ENCODE results near the gene CDK2AP2.
"Not testable (repeated sequence)": the region's sequence is repeated elsewhere in the genome, so short reads cannot be mapped to it uniquely, and the experiment has no call there.

The CDK2AP2 gene

DNA sequence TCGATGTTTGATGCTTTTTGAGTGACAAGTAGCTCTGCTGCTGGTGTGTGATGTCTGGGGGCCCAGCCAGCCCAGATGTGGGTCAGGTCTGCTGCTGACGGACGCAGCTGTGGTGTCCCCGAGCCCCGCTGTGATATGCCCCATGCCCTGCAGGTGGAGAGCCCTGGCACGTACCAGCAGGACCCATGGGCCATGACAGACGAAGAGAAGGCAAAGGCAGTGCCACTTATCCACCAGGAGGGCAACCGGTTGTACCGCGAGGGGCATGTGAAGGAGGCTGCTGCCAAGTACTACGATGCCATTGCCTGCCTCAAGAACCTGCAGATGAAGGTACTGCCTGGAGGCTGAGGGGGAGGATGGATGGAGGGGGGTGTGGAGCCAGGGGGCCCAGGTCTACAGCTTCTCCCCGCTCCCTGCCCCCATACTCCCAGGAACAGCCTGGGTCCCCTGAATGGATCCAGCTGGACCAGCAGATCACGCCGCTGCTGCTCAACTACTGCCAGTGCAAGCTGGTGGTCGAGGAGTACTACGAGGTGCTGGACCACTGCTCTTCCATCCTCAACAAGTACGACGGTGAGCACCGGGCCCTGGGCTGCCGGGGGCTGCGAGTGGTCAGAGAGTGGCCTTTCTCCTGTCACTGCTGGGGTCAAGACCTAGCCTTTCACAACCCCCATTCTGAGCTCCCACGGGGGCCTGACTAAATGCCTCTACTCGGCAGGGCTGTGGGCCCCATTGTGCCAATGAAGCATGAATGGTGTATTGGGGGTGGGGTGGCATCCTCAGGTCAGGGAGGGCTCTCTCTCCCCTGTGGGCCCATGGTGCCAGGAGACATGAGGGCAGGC, 17.9 kb downstream of the CDK2AP2 start:
- no peak for DNase-seq

DNA sequence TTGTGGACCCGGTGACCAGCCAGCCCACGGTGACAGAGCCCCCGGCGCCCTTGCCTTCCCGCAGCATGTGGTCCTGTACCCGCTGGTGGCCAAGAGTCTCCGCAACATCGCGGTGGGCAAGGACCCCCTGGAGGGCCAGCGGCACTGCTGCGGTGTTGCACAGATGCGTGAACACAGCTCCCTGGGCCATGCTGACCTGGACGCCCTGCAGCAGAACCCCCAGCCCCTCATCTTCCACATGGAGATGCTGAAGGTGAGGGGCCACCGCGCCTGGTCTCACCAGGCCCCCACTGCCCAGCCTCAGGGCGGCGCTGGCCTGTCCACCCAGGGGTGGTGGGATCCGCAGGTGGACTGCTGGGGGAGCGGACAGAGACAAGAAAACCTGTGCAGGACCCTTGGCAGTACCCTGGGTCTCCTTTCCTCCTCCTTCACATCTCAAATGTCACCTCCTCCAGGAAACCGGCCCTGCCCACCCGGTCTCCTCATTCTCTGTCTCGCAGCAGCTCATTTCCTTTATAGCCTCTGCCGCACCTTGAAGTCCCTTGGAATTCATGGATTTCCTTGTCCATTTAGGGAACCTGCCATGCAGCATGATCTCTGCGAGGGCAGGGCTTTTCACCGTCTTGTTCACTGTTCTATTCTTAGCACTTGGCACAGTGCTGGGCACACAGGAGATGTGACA, 18.6 kb downstream of the CDK2AP2 start:
- DNase-seq = no peak

DNA sequence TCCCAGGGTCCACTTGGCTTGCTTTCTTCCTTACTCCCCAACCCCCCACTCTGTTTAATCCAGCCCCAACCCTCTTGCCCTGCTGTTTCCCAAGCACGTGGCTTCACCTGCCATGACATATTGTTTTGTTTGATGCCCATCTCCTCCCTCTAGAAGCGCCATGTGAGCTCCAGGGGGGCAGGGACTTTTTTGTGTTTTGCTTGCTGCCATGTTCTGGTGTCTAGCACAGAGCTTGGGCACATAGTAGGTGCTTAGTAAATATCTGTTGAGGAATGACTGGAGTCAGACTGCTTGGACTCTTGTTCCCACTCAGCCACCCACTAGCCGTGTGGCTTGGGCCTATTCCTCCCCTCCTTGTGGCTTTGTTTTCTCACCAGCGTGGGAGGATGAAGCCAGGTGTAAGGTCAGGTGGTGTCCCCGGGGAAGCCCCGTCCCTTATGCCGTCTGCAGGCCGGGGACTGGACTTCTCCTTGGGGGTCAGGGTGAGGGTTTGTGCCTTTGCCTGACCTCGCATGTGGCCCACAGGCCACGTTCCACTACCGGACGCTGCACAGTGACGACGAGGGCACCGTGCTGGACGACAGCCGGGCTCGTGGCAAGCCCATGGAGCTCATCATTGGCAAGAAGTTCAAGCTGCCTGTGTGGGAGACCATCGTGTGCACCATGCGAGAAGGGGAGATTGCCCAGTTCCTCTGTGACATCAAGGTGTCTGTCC, 21.3 kb downstream of the CDK2AP2 start:
- DNase-seq = no peak

DNA sequence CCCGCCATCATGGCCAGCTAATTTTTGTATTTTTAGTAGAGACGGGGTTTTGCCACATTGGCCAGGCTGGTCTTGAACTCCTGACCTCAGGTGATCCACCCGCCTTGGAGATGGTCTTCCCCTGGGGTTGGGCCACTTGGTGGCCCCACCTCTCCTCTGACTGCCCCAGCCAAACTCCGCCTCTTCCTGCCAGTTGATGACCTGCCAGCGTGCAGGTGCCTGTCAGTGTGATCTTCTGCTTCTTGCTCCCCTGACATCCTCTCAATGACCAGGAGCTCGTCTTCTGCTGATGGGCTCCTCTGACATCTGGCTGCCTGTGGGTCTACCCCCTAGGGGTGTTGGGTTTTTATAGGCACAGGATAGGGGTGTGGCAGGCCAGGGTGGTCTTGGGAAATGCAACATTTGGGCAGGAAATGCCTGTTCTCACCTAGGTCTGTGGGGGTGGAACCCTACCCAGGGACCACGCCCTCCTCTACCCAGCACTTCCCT, 22.0 kb downstream of the CDK2AP2 start:
- DNase-seq = not testable (repeated sequence)

DNA sequence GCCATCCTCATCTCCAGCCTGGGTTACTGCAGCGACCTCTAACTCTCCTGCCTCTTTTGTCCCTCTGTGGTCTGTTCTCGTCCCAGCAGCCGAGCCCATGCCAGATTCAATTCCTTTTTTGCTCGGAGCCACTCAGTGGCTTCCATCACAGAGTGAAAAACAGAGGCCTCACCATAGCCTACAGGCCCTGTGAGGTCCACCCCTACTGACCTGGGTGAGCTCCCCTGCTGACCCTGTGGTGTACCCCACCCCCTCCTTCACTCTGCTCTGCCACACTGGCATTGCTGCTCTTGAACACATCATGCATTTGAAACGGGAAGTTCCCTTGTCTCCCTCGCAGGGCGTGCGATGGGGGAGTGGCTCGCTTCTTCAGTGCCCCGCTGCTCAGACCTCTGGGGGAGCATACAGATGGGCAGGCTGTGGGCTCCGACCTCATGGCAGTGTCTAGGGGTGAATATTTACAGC, 23.1 kb downstream of the CDK2AP2 start:
- DNase-seq = no peak

DNA sequence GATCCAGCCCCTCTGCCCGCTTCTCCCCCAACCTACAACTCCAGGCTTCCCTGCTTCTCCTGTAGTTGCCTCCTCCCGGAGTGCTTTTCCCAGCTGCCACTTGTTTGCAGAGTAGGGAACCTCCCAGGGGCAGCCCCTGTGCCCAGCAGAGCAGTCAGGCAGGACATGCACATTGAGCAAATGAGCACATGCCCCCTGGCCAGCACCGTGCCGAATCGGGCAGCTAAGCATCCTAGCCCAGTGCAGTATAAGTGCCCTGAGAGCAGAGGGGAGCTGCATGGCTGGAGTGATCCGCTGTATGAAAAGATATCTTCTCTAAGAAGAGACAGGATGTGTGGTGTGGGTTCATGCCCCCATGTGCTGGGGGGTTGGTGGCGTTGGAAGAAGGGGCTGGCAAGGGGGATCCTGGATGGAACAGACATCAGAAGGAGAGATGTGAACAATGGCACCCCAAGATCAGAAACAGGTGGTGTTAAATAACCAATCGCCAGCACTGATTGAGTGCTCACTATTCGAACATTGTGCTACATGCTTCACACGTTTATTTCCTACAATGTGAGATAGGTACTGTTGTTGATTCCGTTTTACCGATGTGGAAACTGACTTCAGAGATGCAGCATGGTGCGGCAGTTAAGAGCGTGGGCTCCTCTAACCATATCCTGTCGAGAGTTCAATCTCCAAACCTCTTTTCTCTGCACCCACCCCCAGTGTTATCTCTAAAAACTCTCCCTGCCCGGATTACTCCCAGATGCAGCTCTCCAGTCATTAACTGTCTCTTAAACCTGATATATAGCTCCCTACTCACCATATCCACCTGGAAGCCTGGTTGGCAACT, 23.9 kb downstream of the CDK2AP2 start:
- no peak for DNase-seq

DNA sequence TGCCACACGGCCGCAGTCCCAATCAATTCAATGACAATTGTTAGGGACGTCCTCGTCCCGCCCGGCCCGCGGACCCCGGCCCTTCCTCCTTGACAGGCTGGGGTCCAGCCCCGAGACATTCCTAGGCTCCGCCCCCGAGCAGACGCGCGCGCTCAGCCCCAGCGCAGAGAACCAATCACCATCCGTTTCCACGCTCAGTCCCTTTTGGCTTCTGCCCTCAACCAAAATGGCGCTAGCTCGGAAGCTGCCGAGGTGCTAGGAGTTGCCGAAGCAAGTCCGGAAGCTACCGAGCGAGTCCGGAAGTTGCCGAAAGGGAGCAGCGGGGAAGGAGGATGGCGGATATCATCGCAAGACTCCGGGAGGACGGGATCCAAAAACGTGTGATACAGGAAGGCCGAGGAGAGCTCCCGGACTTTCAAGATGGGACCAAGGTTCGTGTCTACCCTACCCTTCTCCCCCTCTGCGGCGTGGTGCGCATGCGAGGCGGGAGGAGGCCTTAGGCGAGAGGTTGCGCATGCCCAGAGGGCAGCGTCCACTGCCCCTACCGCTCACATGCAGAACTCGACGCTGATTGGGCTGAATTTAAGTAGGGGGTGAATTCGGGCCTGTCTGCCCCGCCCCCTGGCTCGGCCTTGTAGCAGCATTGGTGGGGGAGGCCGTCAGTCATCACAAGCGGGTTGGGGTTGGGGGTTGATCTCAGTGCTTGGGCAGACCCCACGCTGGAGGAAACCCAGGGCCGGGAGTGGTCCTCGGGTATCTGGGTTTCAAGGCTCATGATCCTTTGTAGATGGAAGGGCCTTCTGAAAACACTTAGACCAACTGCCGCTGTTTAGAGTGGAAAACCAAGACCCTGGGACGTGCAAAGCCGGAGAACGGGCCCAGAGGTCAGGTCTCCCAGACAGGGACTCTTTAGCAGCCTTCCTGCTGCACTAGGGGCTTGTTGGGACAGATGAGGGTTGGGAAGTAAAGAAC, 24.8 kb downstream of the CDK2AP2 start, which contains the start of gene AIP:
Gene AIP (plus strand): TSS at position 200 of the 972 bp plus-strand sequence. CDS start 133 bp downstream, at position 333.
- peak; percentile 99 for DNase-seq

DNA sequence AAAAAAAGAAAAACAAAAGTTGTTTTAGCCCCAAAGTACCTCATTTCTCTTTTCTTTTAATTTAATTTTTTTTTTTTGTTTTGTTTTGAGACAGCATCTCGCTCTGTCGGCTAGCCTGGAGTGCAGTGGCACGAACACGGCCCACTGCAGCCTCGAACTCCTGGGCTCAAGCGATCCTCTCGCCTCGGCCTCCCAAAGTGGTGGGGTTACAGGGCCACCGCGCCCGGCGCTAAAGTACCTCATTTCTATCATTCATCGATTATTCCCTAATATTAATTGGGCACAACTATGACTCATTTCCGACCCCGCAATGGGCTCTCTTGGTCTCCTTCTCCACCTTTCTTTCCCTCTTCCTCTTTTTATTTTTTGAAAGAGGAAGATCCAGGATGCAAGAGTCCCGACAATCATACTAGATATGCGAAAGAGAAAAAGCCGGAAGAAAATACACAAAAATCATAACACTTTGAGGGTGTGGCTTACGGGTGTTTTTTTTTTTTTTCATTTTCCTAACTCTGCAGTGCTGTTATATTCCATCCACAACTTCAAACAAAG, 25.6 kb downstream of the CDK2AP2 start:
- no peak for DNase-seq

DNA sequence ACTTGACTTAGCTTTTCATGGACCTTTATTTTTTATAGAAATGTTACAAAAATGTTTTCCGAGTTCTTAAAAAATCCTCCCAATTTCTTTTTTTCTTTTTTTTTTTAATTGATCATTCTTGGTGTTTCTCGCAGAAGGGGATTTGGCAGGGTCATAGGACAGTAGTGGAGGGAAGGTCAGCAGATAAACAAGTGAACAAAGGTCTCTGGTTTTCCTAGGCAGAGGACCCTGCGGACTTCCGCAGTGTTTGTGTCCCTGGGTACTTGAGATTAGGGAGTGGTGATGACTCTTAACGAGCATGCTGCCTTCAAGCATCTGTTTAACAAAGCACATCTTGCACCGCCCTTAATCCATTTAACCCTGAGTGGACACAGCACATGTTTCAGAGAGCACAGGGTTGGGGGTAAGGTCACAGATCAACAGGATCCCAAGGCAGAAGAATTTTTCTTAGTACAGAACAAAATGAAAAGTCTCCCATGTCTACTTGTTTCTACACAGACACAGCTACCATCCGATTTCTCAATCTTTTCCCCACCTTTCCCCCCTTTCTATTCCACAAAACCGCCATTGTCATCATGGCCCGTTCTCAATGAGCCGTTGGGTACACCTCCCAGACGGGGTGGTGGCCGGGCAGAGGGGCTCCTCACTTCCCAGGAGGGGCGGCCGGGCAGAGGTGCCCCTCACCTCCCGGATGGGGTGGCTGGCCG, 30.5 kb downstream of the CDK2AP2 start:
- not testable (repeated sequence) for DNase-seq

DNA sequence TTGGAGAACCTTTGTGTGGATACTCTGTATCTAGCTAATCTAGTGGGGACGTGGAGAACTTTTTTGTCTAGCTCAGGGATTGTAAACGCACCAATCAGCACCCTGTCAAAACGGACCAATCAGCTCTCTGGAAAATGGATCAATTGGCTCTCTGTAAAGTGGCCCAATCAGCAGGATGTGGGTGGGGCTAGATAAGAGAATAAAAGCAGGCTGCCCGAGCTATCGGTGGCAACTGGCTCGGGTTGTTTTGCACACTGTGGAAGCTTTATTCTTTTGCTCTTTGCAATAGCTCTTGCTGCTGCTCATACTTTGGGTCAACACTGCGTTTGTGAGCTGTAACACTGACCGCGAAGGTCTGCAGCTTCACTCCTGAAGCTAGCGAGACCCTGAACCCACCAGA, 31.3 kb downstream of the CDK2AP2 start:
- DNase-seq = not testable (repeated sequence)

DNA sequence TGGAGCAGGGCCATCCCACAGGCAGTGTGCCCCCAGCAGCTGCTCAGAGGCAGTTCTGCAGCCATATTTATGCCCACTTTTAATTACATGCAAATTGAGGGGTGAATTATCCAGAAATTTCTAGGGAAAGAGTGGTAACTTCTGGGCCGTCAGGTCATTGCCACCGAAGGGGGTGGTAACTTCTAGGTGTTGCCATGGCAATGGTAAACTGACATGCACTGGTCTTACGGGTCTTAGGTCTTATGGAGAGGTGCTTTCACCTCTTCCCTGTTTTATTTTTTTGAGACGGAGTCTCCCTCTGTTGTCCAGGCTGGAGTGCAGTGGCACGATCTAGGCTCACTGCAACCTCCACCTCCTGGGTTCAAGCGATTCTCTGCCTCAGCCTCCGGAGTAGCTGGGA, 35.1 kb downstream of the CDK2AP2 start:
- no peak for DNase-seq

DNA sequence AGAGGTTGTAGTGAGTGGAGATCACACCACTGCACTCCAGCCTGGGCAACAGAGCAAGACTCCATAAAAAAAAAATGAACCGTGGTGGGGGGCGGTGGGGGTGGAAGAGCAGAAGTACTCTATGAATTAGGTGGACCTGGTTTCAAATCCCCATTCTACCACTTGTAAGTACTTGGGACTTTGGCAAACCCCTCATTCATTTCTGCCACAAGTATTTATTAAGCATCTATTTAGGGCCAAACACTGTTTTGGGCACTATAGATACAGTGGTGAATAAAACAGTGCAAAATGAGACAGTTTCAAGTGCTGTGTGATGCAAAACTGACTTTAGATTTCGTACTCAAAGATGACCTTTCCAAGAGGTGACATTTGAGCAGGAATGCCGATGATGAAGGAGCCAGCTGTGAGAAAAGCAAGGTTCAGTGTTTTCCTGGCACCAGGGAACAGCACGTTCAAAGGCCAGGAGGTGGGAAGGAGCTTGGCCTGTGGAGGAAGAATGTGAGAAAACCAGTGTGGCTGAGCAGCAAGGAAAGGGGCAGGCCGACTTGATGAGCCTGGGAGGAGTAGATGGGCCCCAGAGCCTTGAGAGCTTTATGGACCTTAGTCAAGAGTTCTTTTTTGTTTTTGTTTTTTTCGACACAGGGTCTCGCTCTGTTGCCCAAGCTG, 37.5 kb downstream of the CDK2AP2 start:
- no peak for DNase-seq

DNA sequence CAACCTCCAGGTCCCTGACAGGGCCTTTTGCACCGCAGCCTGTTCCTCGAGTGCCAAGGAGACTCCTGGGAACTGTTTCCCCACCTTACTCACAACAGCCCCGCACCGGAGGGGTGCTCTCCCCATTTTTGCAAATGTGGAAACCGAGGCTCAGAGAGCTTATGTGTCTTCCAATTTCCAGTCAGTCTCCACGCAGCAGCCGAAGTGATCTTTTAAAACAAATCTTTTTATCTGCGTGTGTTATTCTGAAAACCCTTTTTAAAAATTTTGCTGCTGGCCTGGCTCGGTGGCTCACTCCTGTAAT, 38.5 kb downstream of the CDK2AP2 start:
- DNase-seq = no peak

DNA sequence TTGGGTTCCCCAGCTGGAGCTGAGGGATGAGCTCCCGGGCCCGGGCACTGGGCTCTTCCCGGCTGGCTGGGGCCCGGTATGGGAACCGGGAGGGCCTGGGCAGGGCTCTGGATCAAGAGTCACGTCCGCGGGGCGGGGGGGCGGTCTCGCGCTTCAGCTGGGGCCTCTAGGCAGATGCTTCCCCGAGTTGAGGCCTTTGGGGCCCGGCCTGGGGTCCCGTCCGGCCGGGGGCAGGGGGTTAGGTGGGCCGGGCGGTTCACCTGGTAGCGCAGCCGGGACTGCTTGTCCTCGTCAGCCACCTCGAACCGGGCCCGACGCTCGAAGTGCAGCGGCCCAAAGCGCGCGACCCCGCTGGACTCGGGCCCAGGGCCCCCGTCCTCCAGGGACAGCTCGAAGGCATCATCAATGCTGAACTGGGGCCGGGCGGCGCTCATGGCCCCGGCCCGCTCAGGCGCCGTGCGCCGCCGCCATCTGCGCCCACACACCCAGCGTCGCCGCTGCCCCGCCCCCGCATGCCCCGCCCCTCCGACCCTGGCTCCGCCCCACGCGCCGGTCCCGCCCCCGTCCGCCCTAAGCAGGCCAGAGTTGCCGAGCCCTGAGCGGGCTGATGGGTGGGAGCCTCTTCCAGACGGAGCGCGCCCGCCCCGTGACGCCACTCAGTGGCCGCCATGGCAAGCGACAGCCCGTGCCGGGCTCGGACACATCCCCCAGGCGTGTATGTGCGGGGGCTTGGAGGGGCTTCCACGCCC, 39.0 kb downstream of the CDK2AP2 start, which contains the start of gene TMEM134:
Gene TMEM134 (minus strand): TSS at position 493 of the 749 bp plus-strand sequence. CDS start 59 bp downstream, at position 434.
- DNase-seq = peak; percentile 89

DNA sequence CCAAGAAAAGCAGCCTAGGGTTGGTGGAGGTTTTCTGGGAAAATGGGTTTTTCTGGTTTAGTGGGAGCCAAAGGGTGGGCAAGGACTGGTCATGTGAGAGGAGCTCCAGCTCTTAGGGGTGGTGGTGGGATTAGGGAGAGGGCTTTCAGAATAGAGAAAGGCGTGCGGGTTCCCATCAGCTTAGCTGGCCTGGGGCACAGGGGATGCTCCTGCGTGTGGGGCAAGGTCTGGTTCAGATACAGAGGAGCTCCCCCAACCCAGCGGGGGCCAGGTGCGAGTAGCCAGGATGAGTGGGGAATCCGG, 39.6 kb downstream of the CDK2AP2 start:
- no peak for DNase-seq

DNA sequence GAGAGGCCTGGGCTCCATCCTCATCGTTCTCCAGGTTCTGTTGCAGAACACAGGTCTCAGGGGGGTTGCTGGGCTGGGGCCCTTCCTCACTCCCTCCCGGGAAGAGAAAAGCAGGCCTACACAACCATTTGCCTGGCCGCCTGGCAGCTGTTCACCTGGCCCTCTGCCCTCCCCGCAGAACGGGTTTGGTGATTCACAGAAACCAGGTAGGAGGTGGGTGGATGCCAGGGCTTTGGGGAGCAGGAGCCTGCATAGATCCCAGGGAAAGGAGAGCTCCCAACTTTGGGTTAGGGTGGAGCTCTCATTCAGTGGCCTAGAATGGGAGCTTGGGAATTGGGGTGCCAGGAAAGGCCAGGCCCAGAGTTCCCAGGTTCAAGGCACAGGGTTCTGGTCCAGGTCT, 39.9 kb downstream of the CDK2AP2 start:
- peak; percentile 12 for DNase-seq

DNA sequence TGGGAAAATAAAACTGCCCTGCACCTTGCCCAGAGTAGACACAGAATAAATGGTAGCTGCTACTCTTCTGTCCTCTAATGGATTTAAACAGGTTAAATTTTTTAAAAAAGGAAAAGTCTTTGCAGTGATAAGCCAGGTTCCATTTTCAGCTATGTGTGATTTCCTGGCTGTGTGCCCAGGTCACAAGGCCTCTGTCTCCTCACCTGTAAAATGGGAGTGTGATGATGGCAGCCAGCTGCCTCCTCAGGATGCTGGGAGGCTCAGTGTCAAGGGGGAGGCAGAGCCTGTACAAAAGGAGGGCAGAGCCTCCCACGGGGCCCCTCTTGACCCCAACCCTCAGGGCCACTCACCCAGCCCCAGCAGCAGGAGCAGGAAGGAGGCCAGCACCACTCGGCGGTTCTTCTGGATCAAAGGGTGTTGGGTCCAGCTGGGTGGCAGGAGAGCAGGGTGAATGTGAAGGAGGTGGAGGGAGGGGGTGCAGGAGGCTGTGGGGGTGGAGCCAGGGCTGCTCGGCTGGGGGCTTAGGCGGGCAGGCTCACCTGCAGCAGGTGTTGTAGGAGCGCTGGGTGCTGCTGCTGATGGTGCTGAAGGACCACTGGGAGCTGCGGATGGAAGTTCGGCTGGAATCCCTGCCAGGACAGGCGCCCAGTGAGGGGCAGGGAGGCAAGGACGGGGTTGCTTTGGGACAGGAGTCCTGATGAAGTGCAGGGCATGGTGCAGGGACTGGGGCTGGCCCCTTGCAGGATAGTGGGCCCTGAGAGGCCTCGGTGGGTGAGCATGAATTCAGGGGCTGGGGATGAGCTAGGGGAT, 40.8 kb downstream of the CDK2AP2 start:
- no peak for DNase-seq

DNA sequence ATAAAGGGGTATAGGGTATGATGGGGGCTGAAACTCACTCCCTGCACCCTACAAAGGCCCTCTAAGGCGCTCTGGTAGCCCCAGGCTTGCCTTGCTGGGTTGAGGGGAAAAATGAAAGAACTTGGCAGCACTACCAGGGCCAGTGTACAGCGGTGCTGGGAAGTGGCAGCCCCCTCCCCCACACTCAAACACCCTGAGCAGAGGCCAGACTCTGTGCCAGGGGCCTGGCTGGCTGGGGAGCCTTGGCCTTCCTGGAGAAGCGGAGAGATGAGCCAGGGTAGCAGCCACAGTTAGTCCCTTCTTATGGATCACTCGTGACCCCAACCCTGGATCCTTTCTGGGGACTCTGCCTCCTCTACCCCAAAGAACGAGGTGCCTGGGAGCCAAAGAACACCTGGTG, 41.6 kb downstream of the CDK2AP2 start:
- no peak for DNase-seq

All from NCI-H1092 treated with DMSO at 0.1 percent for 48 hours (cell line).